K562 (cell line): Measurements from ENCODE around the gene EGF. TPM values are rescaled to one million over a fixed set of nuclear protein-coding genes. Genes with fewer than 3 reads are reported as not detected.

Source experiments
- ATAC-seq: fragments of 200-7000 bp; cut with Tn5 transposase; 3 replicates; pipeline ENCODE4 v1.9.1; 2020; ENCODE audit warnings: moderate library complexity
- BruUV-seq: library from RNA; stranded (reverse); fragments of 400-500 nt; replicated peaks from 2 replicates; lab custom pipeline; 2021; lab: Mats Ljungman, UMichigan
- CTCF ChIA-PET: fragments of 300-600 bp; formaldehyde crosslinking; extraction: SDS; loops from one replicate; lab custom pipeline; 2021; ENCODE audit warnings: low intra/inter-chr PET ratio; lab: Yijun Ruan, JAX
- POLR2A ChIA-PET: fragments of 300-600, 350-650 bp; sonication (Branson Sonifier 250); formaldehyde crosslinking; extraction: SDS; loops from one replicate; lab custom pipeline; 2021; ENCODE audit warnings: antibody characterized with exemption, inconsistent platforms; lab: Yijun Ruan, JAX
- DNase-seq, 4 experiments: peaks; one replicate each; pipeline versions ENCODE4 v3.0.0 to v3.0.0-alpha.2; 2011 to 2018; ENCODE audit warnings: low spot score in 3 of 4, mixed read lengths in 3 of 4; ENCODE audit errors: extremely low read depth in 1 of 4
- FAIRE-seq: peaks from 2 replicates; lab custom pipeline; 2011; peaks lifted over from hg19 to GRCh38; lab: Jason Lieb, UNC
- H2AFZ ChIP-seq: 2 replicates; pipeline ENCODE4 v1.6.0; 2011; ENCODE audit warnings: low read depth, low read length, control low read depth, inconsistent platforms
- H3K27ac ChIP-seq: fragments of 200-600 bp; 3 replicates; pipeline ENCODE4 v1.8.0; 2011; ENCODE audit warnings: low read depth, mild to moderate bottlenecking, control low read depth, inconsistent platforms, low read length, moderate library complexity, mixed read lengths; ENCODE audit errors: extremely low read depth
- H3K27me3 ChIP-seq, 2 experiments: fragments of 300-600 bp in 1 of 2; 2 replicates in 1 of 2; 3 replicates in 1 of 2; pipeline versions ENCODE4 v1.6.0 to v1.8.0; 2011; ENCODE audit warnings: inconsistent platforms in 2 of 2, low read length in 2 of 2, mild to moderate bottlenecking in 1 of 2, mixed read lengths in 1 of 2, moderate library complexity in 1 of 2; ENCODE audit not compliant: control insufficient read depth in 2 of 2, insufficient read depth in 2 of 2
- H3K36me3 ChIP-seq: fragments of 300-600 bp; 3 replicates; pipeline ENCODE4 v1.8.0; 2011; ENCODE audit warnings: mild to moderate bottlenecking, low read length, inconsistent platforms; ENCODE audit not compliant: control insufficient read depth, insufficient read depth
- H3K4me1 ChIP-seq, 2 experiments: fragments of 200-600 bp in 1 of 2; replicated peaks in 1 of 2; 2 replicates in 1 of 2; 3 replicates in 1 of 2; pipeline versions ENCODE4 v1.5.1 to v1.8.0; 2011; ENCODE audit warnings: inconsistent platforms in 2 of 2, low read length in 2 of 2, mild to moderate bottlenecking in 1 of 2, mixed read lengths in 1 of 2, moderate library complexity in 1 of 2; ENCODE audit not compliant: control insufficient read depth in 2 of 2, insufficient read depth in 2 of 2
- H3K4me2 ChIP-seq: 2 replicates; pipeline ENCODE4 v1.6.1; 2011; ENCODE audit warnings: low read length, control low read depth, inconsistent platforms, mixed read lengths; ENCODE audit not compliant: insufficient read depth
- H3K4me3 ChIP-seq: fragments of 200-600 bp; sonication (generic), shearing (Covaris generic); 2 replicates; pipeline ENCODE4 v1.5.1; 2016; ENCODE audit warnings: control low read depth, inconsistent platforms
- H3K79me2 ChIP-seq: fragments of 200-600 bp; 3 replicates; pipeline ENCODE4 v1.8.0; 2011; ENCODE audit warnings: low read length, inconsistent platforms; ENCODE audit not compliant: control insufficient read depth, insufficient read depth
- H3K9ac ChIP-seq, 2 experiments: 2 replicates each; pipeline versions ENCODE4 v1.6.0 to v1.6.1; 2011; ENCODE audit warnings: low read depth in 2 of 2, low read length in 2 of 2, control low read depth in 1 of 2, inconsistent platforms in 1 of 2, mild to moderate bottlenecking in 1 of 2, mixed read lengths in 1 of 2; ENCODE audit not compliant: insufficient read depth in 1 of 2
- H3K9me1 ChIP-seq: one replicate; pipeline ENCODE4 v1.6.0; 2011; ENCODE audit warnings: inconsistent platforms, mild to moderate bottlenecking, low read length, moderate library complexity; ENCODE audit not compliant: control insufficient read depth, insufficient read depth
- H3K9me3 ChIP-seq: replicated peaks from 2 replicates; pipeline ENCODE4 v1.5.1; 2011; ENCODE audit warnings: low read depth, low read length, inconsistent platforms; ENCODE audit not compliant: control insufficient read depth, insufficient read depth
- H4K20me1 ChIP-seq: replicated peaks from 2 replicates; pipeline ENCODE4 v1.6.1; 2011; ENCODE audit warnings: low read length, inconsistent platforms, mixed read lengths; ENCODE audit not compliant: control insufficient read depth, insufficient read depth
- C11orf30 ChIP-seq: fragments of 450-650 bp; IDR thresholded peaks from 2 replicates; pipeline ENCODE4 v1.6.1; 2016; ENCODE audit warnings: low read depth, mild to moderate bottlenecking
- CAMTA2 ChIP-seq: fragments of 250-450 bp; sonication (Bioruptor Pico); conservative IDR thresholded peaks from 2 replicates; pipeline ENCODE4 v1.5.1; 2022
- HMGN3 ChIP-seq: IDR thresholded peaks from 2 replicates; pipeline ENCODE4 v1.6.1; 2011; ENCODE audit warnings: borderline replicate concordance, low read depth, mild to moderate bottlenecking, mixed read lengths, low read length; ENCODE audit not compliant: insufficient read length; ENCODE audit errors: extremely low read depth
- KDM5B ChIP-seq: fragments of 200-600 bp; sonication (generic); IDR thresholded peaks from 2 replicates; pipeline ENCODE4 v1.6.1; 2012; ENCODE audit warnings: low read depth, mild to moderate bottlenecking, moderate library complexity, low read length, control low read depth, inconsistent platforms; ENCODE audit not compliant: insufficient replicate concordance
- MAFG ChIP-seq: fragments of 450-650 bp; conservative IDR thresholded peaks from 2 replicates; pipeline ENCODE4 v1.6.1; 2016; ENCODE audit warnings: missing genetic modification characterization, missing compliant biosample characterization
- RBBP5 ChIP-seq: fragments of 200-600 bp; sonication (generic); IDR thresholded peaks from 2 replicates; pipeline ENCODE4 v1.6.1; 2012; ENCODE audit warnings: borderline replicate concordance, mild to moderate bottlenecking, low read length, control low read depth, inconsistent platforms; ENCODE audit not compliant: insufficient read depth, poor library complexity, severe bottlenecking
- SRSF9 ChIP-seq: fragments of 200-400 bp; formaldehyde crosslinking; IDR thresholded peaks from 2 replicates; pipeline ENCODE4 v1.6.1; 2017; ENCODE audit warnings: low read depth, low read length, borderline replicate concordance
- TGIF2 ChIP-seq: sonication (generic); formaldehyde crosslinking; IDR thresholded peaks from 2 replicates; pipeline ENCODE4 v1.8.1; 2022; ENCODE audit warnings: mild to moderate bottlenecking, missing genetic modification reagents, moderate library complexity
- ZFP30 ChIP-seq: fragments of 250-450 bp; sonication (Bioruptor Pico); IDR thresholded peaks from 2 replicates; pipeline ENCODE4 v1.8.0; 2022; ENCODE audit warnings: moderate library complexity, mild to moderate bottlenecking, inconsistent platforms, borderline replicate concordance
- ZNF316 ChIP-seq: fragments of 450-650 bp; IDR thresholded peaks from 2 replicates; pipeline ENCODE4 v1.6.1; 2016
- ZNF444 ChIP-seq: fragments of 250-450 bp; sonication (Bioruptor Pico); IDR thresholded peaks from 2 replicates; pipeline ENCODE4 v1.4.0; 2020; ENCODE audit warnings: mild to moderate bottlenecking, moderate library complexity
- WGBS: fragments of 100-300 bp; shearing (Covaris generic); methylation state at CpG from one replicate; pipeline ENCODE4 v1.1.6; 2016; ENCODE audit warnings: low coverage, mixed read lengths; ENCODE audit not compliant: insufficient coverage; ENCODE audit errors: missing lambda C conversion rate; 5-methylcytosine and 5-hydroxymethylcytosine counted together
- in situ Hi-C: fragments of 300-500 bp; cut with MboI; formaldehyde crosslinking; loops from 4 replicates; pipeline ENCODE4 v1.15.0; 2018; ENCODE audit warnings: inconsistent platforms, mixed read lengths
- intact Hi-C: fragments of 100-400 bp; cut with micrococcal nuclease; formaldehyde crosslinking; loops from 2 replicates; pipeline ENCODE4 v1.14.2; 2022
- polyA plus RNA-seq, 8 experiments: library from polyadenylated mRNA; depleted of rRNA in 4 of 8; stranded (reverse) in 5 of 8; unstranded in 3 of 8; fragments of >200 nt; fragmentation: Nextera tagmentation in 2 of 8; fragmentation: Illumina TruSeq in 1 of 8; extraction: Ambion mirVana in 2 of 8; extraction: Trizol in 1 of 8; gene quantifications; 2 replicates each; pipeline versions ENCODE4 v1.2.1 to v1.2.3, GENCODE V29; 2011 to 2014; ENCODE audit warnings: inconsistent platforms in 1 of 8, missing spikeins in 1 of 8
- total RNA-seq, 7 experiments: library from RNA; depleted of rRNA in 6 of 7; stranded (reverse); fragments of >200 nt in 6 of 7; fragmentation: Illumina TruSeq in 2 of 7; extraction: Trizol in 2 of 7; gene quantifications; 2 replicates each; pipeline versions ENCODE4 v1.2.1 to v1.2.3, GENCODE V29; 2011 to 2021; ENCODE audit warnings: low replicate concordance in 1 of 7
- TF ChIP-seq, protein P1 (sequence below): fragments of 250-450 bp; sonication (Bioruptor Pico); IDR thresholded peaks from 2 replicates; pipeline ENCODE4 v1.9.0; 2021; ENCODE audit warnings: mild to moderate bottlenecking, inconsistent platforms
- TF ChIP-seq, protein P2 (sequence below): fragments of 250-450 bp; sonication (Bioruptor Pico); IDR thresholded peaks from 2 replicates; pipeline ENCODE4 v1.5.0; 2021

Gene EGF
- total and polyA plus RNA-seq, 9 of the 15 experiments (the other 6 are each of a cell fraction or from before 2014, with no cell fraction given), result 0.32 to 3.1 (median 1.3) TPM

DNA sequence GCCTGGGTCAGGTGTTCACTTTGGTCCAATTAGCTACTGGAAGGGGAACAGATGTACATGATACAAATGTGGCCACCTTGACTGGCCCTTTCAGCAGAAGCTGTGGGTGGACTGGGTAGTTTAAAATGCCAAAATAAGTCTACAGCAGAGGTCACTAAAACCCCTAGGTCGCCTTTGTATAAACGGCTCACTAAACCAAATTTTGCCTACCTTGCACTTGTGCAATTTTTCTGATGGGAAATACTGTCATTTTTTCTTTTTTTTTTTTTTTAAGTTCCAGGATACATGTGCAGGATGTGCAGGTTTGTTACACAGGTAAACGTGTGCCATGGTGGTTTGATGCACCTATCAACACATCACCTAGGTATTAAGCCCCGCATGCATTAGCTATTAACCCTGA, 109.8 kb downstream of the EGF start:
- Histone ChIP-seq H3K27me3 (peaks cover 2 to 4% of the 10 kb centered on the region in 2 experiments; a peak in 1 of 5 replicates), H3K4me1 (no peaks in the 10 kb centered on the region), H3K9me1 (no peaks in the 10 kb centered on the region), H3K4me2 (no peak overlapping the region), H4K20me1 (no peaks in the 10 kb centered on the region), H2AFZ (no peak overlapping the region), H3K9ac (no peak overlapping the region), H3K79me2 (no peaks in the 10 kb centered on the region), H3K36me3 (no peaks in the 10 kb centered on the region), H3K4me3 (no peak overlapping the region), H3K9me3 (no peaks in the 10 kb centered on the region), H3K27ac (no peak overlapping the region)
- BruUV-seq, result no TSS peak
- intact Hi-C loops, result no loop called here
- no peak for DNase-seq
- POLR2A ChIA-PET, result no interaction called here
- TF ChIP-seq ZNF316 (peak; percentile 34; the same call in 1 of the 2 replicates), MAFG (tag) (0 out of 2 replicates have a peak, but pooled peaks have one; percentile 19), CAMTA2 (CRISPR knock-in tag) (no peak), C11orf30 (0 out of 2 replicates have a peak, but pooled peaks have one; percentile 8)
- in situ Hi-C loops, result no loop called here
- ATAC-seq, result no peak
- CTCF ChIA-PET, result no interaction called here
- 0% methylated on average over 4 of the region's 4 CpGs for WGBS
- no peak for FAIRE-seq

DNA sequence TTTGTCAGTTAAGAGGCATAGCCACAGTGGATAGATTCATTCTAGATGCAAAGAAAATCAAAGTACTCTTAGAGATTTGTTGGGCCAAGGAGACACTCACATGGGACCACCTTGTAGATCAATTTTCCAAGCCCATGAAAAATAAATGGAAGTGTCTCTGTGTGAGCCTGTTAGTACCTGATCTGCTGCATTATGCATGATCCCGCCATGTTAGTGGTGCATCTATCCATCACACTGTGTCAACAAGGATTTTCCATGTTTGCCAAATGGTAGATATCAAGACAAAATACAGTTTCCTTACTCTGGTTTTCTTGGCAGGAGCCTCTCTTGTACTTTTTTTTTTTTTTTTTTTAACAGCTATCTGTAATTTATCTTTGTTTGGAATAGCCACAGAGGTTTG, 112.4 kb downstream of the EGF start:
- H3K27me3 ChIP-seq, result peaks cover 0 to 4% of the 10 kb centered on the region in 2 experiments; a peak in 2 of 5 replicates
- no peaks in the 10 kb centered on the region for H4K20me1 ChIP-seq
- H3K9ac ChIP-seq, result no peak overlapping the region
- ChIA-PET POLR2A (interaction anchor here (1.2 kb wide), 1 partner anchor 13 kb away, joined by 4 read pairs; no protein-coding TSS in a partner anchor), CTCF (no interaction called here)
- no peaks in the 10 kb centered on the region for H3K9me3 ChIP-seq
- FAIRE-seq (no peak), DNase-seq (no peak), ATAC-seq (no peak)
- H3K79me2 ChIP-seq, result no peaks in the 10 kb centered on the region
- H2AFZ ChIP-seq, result no peak overlapping the region
- no peak overlapping the region for H3K4me2 ChIP-seq
- in situ Hi-C loops, result no loop called here
- H3K27ac ChIP-seq, result no peak overlapping the region
- no peaks in the 10 kb centered on the region for H3K4me1 ChIP-seq
- intact Hi-C loops, result no loop called here
- H3K36me3 ChIP-seq, result no peaks in the 10 kb centered on the region
- WGBS, result 0% methylated on average over 1 of the region's 1 CpG
- no peak overlapping the region for H3K4me3 ChIP-seq
- no peaks in the 10 kb centered on the region for H3K9me1 ChIP-seq
- BruUV-seq, result no TSS peak
- TF ChIP-seq, protein P1, sequence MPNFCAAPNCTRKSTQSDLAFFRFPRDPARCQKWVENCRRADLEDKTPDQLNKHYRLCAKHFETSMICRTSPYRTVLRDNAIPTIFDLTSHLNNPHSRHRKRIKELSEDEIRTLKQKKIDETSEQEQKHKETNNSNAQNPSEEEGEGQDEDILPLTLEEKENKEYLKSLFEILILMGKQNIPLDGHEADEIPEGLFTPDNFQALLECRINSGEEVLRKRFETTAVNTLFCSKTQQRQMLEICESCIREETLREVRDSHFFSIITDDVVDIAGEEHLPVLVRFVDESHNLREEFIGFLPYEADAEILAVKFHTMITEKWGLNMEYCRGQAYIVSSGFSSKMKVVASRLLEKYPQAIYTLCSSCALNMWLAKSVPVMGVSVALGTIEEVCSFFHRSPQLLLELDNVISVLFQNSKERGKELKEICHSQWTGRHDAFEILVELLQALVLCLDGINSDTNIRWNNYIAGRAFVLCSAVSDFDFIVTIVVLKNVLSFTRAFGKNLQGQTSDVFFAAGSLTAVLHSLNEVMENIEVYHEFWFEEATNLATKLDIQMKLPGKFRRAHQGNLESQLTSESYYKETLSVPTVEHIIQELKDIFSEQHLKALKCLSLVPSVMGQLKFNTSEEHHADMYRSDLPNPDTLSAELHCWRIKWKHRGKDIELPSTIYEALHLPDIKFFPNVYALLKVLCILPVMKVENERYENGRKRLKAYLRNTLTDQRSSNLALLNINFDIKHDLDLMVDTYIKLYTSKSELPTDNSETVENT, result no peak
- TF ChIP-seq, protein P2, sequence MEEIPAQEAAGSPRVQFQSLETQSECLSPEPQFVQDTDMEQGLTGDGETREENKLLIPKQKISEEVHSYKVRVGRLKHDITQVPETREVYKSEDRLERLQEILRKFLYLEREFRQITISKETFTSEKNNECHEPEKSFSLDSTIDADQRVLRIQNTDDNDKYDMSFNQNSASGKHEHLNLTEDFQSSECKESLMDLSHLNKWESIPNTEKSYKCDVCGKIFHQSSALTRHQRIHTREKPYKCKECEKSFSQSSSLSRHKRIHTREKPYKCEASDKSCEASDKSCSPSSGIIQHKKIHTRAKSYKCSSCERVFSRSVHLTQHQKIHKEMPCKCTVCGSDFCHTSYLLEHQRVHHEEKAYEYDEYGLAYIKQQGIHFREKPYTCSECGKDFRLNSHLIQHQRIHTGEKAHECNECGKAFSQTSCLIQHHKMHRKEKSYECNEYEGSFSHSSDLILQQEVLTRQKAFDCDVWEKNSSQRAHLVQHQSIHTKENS (CRISPR knock-in tag), result no peak
- TF ChIP-seq RBBP5 (no peak), KDM5B (no peak), SRSF9 (no peak), TGIF2 (CRISPR knock-in tag) (no peak), ZNF444 (CRISPR knock-in tag) (no peak), ZFP30 (CRISPR knock-in tag) (no peak), HMGN3 (no peak)
